Measurements from ENCODE around the gene PMPCA. TPM values are rescaled to one million over a fixed set of nuclear protein-coding genes. Genes with fewer than 3 reads are reported as not detected.
A peak's percentile ranks its signal among the peaks of the same experiment; 100 is the strongest.

PMPCA gene
- total RNA-seq, 1 experiment from 2014 or later, result 94.5 TPM

- Histone ChIP-seq H2AK5ac (ENCODE audit: insufficient read length, low read length) (no peak within 1 kb of the TSS), H3K23ac (ENCODE audit: insufficient read length, low read depth, low read length) (no peak within 1 kb of the TSS), H2BK15ac (ENCODE audit: low read depth, low read length) (no peak within 1 kb of the TSS), H4K8ac (replicated peaks; ENCODE audit: insufficient read length, low read depth, low read length) (no peak within 1 kb of the TSS), H3K79me2 (ENCODE audit: insufficient read depth, low read length) (no peaks in the 10 kb centered on the region), H2BK120ac (ENCODE audit: low read depth, low read length, poor library complexity, severe bottlenecking) (no peak within 1 kb of the TSS), H2BK20ac (ENCODE audit: low read depth, low read length, poor library complexity, severe bottlenecking) (no peak within 1 kb of the TSS), H3K79me1 (ENCODE audit: insufficient read depth, low read depth, low read length, poor library complexity, severe bottlenecking) (no peaks in the 10 kb centered on the region), H3K56ac (ENCODE audit: insufficient read length, low read depth, low read length) (no peak within 1 kb of the TSS), H3K9ac (ENCODE audit: extremely low read depth, insufficient read length, low read length) (no peak within 1 kb of the TSS), H4K20me1 (ENCODE audit: control insufficient read depth, insufficient read depth, insufficient read length) (no peaks in the 10 kb centered on the region), H3K27ac (ENCODE audit: insufficient read length, low read depth, low read length) (no peak within 1 kb of the TSS), H3K27me3 (ENCODE audit: insufficient read depth, low read length) (no peaks in the 10 kb centered on the region), H3K23me2 (ENCODE audit: insufficient read length, low read depth, low read length, poor library complexity, severe bottlenecking) (no peaks in the 10 kb centered on the region), H3K4me1 (ENCODE audit: insufficient read depth, low read length) (no peaks in the 10 kb centered on the region), H4K5ac (ENCODE audit: insufficient read length, low read depth, low read length) (no peak within 1 kb of the TSS), H3T11ph (ENCODE audit: low read length) (no peak within 1 kb of the TSS), H2BK12ac (ENCODE audit: insufficient read length, low read depth, low read length) (no peak within 1 kb of the TSS), H3K18ac (ENCODE audit: insufficient read length, low read depth, low read length) (no peak within 1 kb of the TSS), H3K4me2 (ENCODE audit: insufficient read depth, insufficient read length, low read length) (no peak within 1 kb of the TSS), H3K4ac (ENCODE audit: low read depth, low read length) (no peak within 1 kb of the TSS), H3K9me3 (ENCODE audit: control insufficient read depth, low read depth, low read length) (no peaks in the 10 kb centered on the region), H4K91ac (ENCODE audit: insufficient read length, low read depth, low read length) (no peak within 1 kb of the TSS), H3K14ac (ENCODE audit: insufficient read depth, low read length) (no peak within 1 kb of the TSS; the same call in 1 of the 2 replicates), H2BK5ac (ENCODE audit: insufficient read length, low read length) (no peak within 1 kb of the TSS), H2AFZ (ENCODE audit: low read length) (no peak within 1 kb of the TSS)
- no peak for DNase-seq
- peak within 1 kb of the TSS in 1 of 3 experiments; percentile 44; a peak in 3 of 7 replicates for H3K27ac Mint-ChIP-seq
- no peaks in the 10 kb centered on the region for H3K27me3 Mint-ChIP-seq (ENCODE audit: low read depth)
- no peaks in the 10 kb centered on the region for H3K9me3 Mint-ChIP-seq
- no peak within 1 kb of the TSS for H3K4me3 Mint-ChIP-seq
- H3K4me1 Mint-ChIP-seq, result peaks cover 0 to 5% of the 10 kb centered on the region in 2 experiments; a peak in 1 of 4 replicates
- no CpG with 5 or more reads among the region's 27 CpGs for WGBS (ENCODE audit: extremely low coverage, insufficient read length, low lambda C conversion rate)
- TF ChIP-seq CTCF (conservative IDR thresholded peaks at IDR 0.05), result no peak
- peaks cover 0 to 14% (median 6%) of the 10 kb centered on the region in 3 experiments; a peak in 4 of 7 replicates for H3K36me3 Mint-ChIP-seq (ENCODE audit: insufficient read depth in 1 of 3, low read depth in 3 of 3)
Measured at GRCh38 chr9:136373300-136374182, 36.9 kb upstream of the PMPCA start, which contains the start of gene CARD9. Gene CARD9, minus strand, starts transcription at chr9:136373669. Its CDS starts 1,591 bp downstream, at chr9:136372078.
